Measurements from ENCODE around the gene TOR1AIP1. TPM values are rescaled to one million over a fixed set of nuclear protein-coding genes. Genes with fewer than 3 reads are reported as not detected.

Gene TOR1AIP1
- total RNA-seq, 1 experiment from 2014 or later = 23.5 TPM

GRCh38 chr1:179924268-179924667, 42.2 kb downstream of the TOR1AIP1 start:
- no peaks in the 10 kb centered on the region for H3K27me3 ChIP-seq (ENCODE audit: insufficient read depth, low read depth)
- ChIA-PET POLR2A (ENCODE audit: unreplicated experiment) (no interaction called here), CTCF (interaction anchor here (0.5 to 0.6 kb wide), 2 partner anchors 28 to 1540 kb away, joined by 3 read pairs; no protein-coding TSS in a partner anchor)
- peaks cover 17% of the 10 kb centered on the region for H3K4me1 ChIP-seq (replicated peaks; ENCODE audit: insufficient read depth)
- H2AFZ ChIP-seq = no peak overlapping the region
- no peaks in the 10 kb centered on the region for H3K36me3 ChIP-seq (ENCODE audit: low read depth)
- no TSS peak for BruUV-seq (replicated peaks)
- no peaks in the 10 kb centered on the region for H3K79me2 ChIP-seq (ENCODE audit: low read depth)
- H3K4me3 ChIP-seq = no peak overlapping the region
- H4K20me1 ChIP-seq (ENCODE audit: insufficient read depth) = 0 out of 2 replicates have a peak, but pooled peaks cover 3% of the 10 kb centered on the region
- intact Hi-C loops (cut with micrococcal nuclease; ENCODE audit: unreplicated experiment) = no loop called here
- DNase-seq = no peak
- no peak for TF ChIP-seq CTCF (conservative IDR thresholded peaks at IDR 0.05)
- no peak for TF ChIP-seq EZH2 (IDR thresholded peaks at IDR 0.05; ENCODE audit: low read depth)
- H3K9me3 ChIP-seq (ENCODE audit: insufficient read depth, low read depth) = no peaks in the 10 kb centered on the region
- no peak overlapping the region for H3K27ac ChIP-seq
- no peak overlapping the region for H3K4me2 ChIP-seq
- no peaks in the 10 kb centered on the region for H3K9me2 ChIP-seq (ENCODE audit: insufficient read depth)
- peaks cover 14% of the 10 kb centered on the region for H3F3A ChIP-seq (ENCODE audit: insufficient read depth, low read depth)

GRCh38 chr1:179925302-179925701, 43.2 kb downstream of the TOR1AIP1 start:
- ChIA-PET CTCF (no interaction called here), POLR2A (ENCODE audit: unreplicated experiment) (no interaction called here)
- Histone ChIP-seq H3K4me1 (replicated peaks; ENCODE audit: insufficient read depth) (peaks cover 17% of the 10 kb centered on the region), H3F3A (ENCODE audit: insufficient read depth, low read depth) (peaks cover 14% of the 10 kb centered on the region), H3K27ac (no peak overlapping the region), H3K27me3 (ENCODE audit: insufficient read depth, low read depth) (no peaks in the 10 kb centered on the region), H3K4me2 (no peak overlapping the region), H3K9me3 (ENCODE audit: insufficient read depth, low read depth) (no peaks in the 10 kb centered on the region), H3K4me3 (no peak overlapping the region), H2AFZ (no peak overlapping the region), H4K20me1 (ENCODE audit: insufficient read depth) (no peaks in the 10 kb centered on the region), H3K9me2 (ENCODE audit: insufficient read depth) (no peaks in the 10 kb centered on the region), H3K36me3 (ENCODE audit: low read depth) (no peaks in the 10 kb centered on the region), H3K79me2 (ENCODE audit: low read depth) (no peaks in the 10 kb centered on the region)
- BruUV-seq (replicated peaks) = no TSS peak
- no peak for DNase-seq
- intact Hi-C loops (cut with micrococcal nuclease; ENCODE audit: unreplicated experiment) = no loop called here
- TF ChIP-seq CTCF (conservative IDR thresholded peaks at IDR 0.05) (no peak), EZH2 (IDR thresholded peaks at IDR 0.05; ENCODE audit: low read depth) (no peak)

- H3K79me2 ChIP-seq (ENCODE audit: low read depth) = no peaks in the 10 kb centered on the region
- no peak overlapping the region for H3K4me3 ChIP-seq
- H3K36me3 ChIP-seq (ENCODE audit: low read depth) = no peaks in the 10 kb centered on the region
- peak in 1 of 2 experiments; percentile 75 for DNase-seq
- no peaks in the 10 kb centered on the region for H3K9me3 ChIP-seq (ENCODE audit: insufficient read depth, low read depth)
- TF ChIP-seq EZH2 (IDR thresholded peaks at IDR 0.05; ENCODE audit: low read depth) (no peak), CTCF (conservative IDR thresholded peaks at IDR 0.05) (no peak)
- H3K27me3 ChIP-seq (ENCODE audit: insufficient read depth, low read depth) = no peaks in the 10 kb centered on the region
- no peaks in the 10 kb centered on the region for H3K9me2 ChIP-seq (ENCODE audit: insufficient read depth)
- BruUV-seq (replicated peaks) = no TSS peak
- H3F3A ChIP-seq (ENCODE audit: insufficient read depth, low read depth) = peaks cover 14% of the 10 kb centered on the region
- no peak overlapping the region for H3K27ac ChIP-seq
- H2AFZ ChIP-seq = no peak overlapping the region
- peaks cover 17% of the 10 kb centered on the region for H3K4me1 ChIP-seq (replicated peaks; ENCODE audit: insufficient read depth)
- POLR2A ChIA-PET (ENCODE audit: unreplicated experiment) = interaction anchor here (0.6 kb wide), 1 partner anchor 14 kb away, joined by 3 read pairs; no protein-coding TSS in a partner anchor
- CTCF ChIA-PET = no interaction called here
- 0 out of 2 replicates have a peak overlapping the region, but pooled peaks have one; percentile 21 for H3K4me2 ChIP-seq
- H4K20me1 ChIP-seq (ENCODE audit: insufficient read depth) = no peaks in the 10 kb centered on the region
- intact Hi-C loops (cut with micrococcal nuclease; ENCODE audit: unreplicated experiment) = no loop called here
Measured at GRCh38 chr1:179925922-179926849, 44.1 kb downstream of the TOR1AIP1 start.
